Measurements from ENCODE around the gene HYAL1.
"Not testable (repeated sequence)": the region's sequence is repeated elsewhere in the genome, so short reads cannot be mapped to it uniquely, and the experiment has no call there.

HYAL1 gene

DNA sequence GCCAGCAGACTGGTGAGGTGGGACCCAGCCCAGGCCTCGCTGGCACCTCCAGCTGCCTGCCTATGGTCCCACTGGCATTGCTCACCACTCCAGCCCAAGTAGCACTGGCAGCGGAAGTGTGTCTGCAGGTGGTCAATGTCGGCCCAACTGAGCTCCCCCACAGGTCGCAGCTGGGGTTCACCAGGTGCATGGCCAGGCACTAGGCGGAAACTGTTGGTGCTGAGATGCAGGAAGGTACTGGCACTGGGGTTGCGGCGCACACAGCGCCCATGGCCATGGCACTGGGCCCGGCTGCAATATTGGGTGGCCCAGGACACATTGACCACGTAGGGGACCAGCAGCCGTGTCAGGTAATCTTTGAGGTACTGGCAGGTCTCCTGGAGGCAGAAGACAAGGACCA lies 14.8 kb upstream of the HYAL1 start:
- DNase-seq, result no peak

DNA sequence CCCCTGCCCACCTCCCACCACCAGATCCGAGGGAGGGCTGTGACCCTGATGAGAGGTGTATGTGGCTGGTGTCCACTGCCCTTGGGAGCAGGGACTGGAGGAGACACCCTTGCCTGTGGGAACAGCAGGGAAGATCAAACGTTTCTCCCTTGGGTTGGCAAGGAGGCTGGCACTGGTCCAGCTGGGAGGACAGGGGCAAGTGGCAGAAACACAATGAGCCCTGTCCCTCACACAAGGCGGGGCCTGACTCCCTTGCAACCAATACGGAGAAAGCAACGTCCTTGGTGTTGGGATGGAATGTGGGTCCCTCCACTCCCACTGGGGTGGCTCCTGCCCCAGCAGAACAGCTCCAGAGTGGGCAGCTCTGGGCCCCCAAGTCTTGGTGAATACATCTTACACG lies 13.9 kb upstream of the HYAL1 start:
- DNase-seq, result no peak

DNA sequence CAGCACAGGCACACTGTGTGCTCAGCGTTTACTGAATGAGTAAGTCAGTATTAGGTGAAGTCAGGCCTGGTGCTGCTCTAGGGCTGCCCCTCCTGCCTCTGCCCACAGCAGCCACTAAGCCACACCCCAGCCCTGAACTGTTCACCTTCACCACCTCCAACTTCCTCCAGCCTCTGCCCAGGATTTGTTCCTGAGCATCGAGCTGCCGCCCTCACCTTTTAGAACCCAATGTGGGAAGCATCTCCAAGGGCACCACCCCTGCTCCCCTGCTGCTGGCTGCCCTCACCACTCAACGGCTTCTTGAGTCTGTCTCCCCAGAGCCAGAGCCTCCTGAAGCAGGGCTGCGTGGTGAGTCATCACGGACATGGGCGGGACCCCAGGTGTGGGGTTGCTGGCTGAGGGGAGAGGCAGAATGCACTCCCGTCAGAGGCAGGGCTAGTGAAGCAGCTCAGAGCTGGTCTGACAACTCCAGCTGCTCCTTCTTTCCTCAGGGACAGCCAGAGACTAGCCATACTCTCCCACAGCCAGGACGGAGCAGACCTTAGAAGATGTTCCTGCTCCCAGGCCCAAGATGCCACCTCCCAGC lies 13.4 kb upstream of the HYAL1 start:
- DNase-seq, result peak; percentile 16

DNA sequence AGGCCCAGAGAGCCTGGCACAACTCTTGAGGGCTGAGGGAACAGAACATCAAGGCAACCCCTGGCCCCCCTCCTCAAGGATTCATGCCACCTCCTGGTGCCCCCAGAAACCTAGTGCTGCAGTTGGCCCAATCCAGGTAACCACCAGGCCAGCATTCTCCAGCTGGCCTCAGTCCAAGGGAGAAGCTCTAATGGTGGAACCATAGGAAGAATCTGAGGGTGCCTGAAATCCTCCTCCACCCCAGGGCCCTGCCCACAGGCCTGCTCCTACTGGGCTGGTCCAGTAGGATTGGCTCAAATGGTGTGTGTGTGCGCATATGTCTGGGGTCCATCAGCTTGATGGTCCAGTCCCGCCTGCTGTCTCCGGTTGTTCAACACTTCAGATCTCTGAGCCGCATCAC lies 11.4 kb upstream of the HYAL1 start:
- no peak for DNase-seq

DNA sequence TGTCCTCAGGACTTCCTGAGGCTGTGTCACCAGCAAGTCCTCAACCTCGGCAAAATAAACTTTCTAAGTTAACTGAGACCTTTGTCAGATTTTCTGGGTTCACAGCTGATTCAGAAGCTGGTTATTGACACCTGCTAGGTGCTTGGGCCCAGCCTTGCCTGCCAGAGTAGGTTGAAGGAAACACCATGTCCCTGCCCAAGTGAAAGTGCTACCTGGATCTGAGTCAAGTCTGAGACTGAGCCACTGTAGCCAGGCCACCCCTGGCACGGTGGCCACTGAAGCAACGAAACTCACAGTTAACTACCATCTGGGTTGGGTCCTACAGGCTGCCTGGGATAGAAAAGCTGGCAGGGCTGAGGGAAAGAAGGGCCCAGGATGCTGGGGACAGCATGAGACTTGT lies 11.0 kb upstream of the HYAL1 start:
- DNase-seq, result no peak

DNA sequence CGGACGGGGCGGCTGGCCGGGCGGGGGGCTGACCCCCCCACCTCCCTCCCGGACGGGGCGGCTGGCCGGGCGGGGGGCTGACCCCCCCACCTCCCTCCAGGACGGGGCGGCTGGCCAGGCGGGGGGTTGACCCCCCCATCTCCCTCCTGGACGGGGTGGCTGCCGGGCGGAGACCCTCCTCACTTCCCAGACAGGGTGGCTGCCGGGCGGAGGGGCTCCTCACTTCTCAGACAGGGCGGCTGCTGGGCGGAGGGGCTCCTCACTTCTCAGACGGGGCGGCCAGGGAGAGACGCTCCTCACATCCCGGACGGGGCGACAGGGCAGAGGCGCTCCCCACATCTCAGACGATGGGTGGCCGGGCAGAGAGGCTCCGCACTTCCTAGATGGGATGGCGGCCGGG lies 8.7 kb upstream of the HYAL1 start:
- DNase-seq, result not testable (repeated sequence)

DNA sequence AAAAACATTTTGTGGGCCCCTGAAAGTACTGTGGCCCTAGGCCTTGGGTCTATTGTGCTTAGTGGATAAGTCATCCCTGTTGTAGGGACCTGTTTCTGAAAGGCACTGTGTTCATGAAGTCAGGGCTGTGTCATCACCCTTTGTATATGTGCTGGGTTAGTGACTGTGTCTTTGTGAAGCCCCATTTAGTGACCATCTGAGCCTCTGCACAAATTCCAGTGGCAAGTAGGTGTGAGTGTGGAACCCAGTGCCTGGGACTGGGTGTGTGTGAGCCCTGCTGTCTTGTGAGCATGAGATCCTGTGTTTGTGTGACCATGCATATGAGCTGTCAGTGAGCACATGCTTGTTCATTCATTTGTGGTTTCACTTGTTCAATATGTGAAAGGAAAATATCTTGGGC lies 1.2 kb upstream of the HYAL1 start:
- no peak for DNase-seq

DNA sequence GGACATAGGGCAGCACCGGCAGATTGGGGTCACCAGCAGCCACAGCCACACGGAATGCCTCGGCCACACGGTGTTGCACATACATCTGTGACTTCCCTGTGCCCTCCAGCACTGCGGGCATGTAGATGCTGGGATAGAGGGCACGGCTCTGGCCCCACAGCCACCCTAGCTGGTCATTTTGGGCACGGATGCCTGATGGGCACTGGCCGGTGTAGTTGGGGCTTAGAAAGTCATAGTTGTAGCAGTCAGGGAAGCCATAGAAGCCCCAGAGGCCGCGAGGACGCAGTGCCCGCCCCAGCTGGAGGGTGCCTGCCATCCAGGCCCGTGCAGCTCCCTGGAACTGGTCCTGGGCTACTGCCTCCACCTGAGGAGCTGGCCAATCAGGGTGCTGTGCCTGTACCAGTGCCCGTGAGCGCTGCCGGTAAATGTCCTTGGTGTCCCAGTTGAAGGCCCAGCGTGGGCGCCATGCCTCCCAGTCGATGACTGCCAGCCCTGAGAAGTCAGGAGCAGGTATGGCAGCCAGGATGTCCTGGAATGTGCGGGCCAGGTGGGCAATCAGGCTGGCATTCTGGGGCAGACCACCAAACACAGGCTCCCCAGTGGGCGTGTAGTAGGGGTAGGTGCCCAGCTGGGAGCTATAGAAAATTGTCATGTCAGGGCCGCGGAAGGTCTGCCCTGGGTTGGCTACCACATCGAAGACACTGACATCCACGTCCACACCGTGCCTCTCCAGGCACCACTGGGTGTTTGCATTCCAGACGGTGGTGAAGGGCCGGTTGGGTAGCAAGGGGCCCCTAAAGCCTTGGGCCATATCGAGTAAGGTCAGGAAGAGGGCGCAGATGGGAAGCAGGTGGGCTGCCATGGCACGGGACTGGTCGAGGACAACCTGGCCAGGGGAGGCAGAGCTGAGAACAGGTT lies 1.0 kb downstream of the HYAL1 start:
- no peak for DNase-seq

DNA sequence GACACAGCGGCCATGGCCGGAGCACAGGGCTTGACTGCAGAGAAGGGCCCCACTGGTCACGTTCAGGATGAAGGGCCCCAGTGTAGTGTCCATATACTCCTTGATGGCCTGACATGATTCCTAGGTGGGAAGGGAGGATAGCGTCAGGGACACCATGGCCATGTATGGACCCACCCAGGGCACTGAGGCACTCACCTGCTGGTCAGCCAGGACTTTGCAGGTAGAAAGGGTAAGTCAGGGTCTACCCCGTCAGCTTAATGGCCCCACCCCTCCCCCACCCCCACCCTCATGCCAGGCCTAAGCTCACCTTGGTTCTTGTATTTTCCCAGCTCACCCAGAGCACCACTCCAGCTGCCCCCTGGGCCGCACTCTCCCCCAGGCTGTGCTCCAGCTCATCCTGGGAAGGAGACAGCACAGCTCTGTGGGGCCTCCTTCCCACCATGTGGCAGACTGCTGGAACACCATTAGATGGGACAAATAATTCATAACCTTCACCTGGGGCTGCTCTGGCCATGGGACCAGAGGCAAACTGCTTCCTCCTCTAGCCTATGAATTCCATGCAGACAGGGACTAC lies 2.6 kb downstream of the HYAL1 start:
- DNase-seq, result no peak

DNA sequence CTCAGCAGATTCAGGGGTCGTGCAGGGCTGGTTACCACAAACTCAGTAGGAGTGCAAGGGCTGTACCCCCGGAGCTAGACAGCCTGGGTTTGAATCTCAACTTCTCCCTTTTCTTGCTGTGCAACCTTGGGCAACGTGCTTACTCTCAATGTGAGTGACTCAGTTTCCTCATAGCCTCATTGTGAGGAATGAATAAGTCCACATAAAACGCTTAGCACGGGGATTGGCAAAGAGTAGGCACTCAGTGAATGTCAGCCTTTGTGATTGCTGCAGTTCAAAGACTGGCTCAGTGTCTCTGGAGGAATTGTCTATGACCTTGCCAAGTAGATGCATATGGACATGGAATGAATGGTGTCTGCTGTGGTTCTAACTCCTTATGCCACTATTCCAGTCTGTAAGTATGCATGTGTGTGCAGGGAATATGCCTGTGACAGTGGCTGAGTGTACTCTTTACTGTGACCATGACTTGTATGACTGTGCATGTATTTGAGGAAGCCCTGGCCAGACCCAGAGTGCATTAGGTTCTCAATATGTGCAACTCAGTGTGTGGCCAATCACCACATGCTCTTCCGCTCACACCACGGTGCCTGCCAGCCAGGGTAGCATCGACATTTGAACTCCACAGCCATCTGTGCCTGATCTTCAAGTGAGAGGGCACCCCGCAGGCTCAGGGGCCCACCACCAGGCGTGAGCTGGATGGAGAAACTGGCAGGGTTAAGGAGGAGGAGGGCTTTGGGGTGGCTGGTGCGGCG lies 3.3 kb downstream of the HYAL1 start:
- no peak for DNase-seq

DNA sequence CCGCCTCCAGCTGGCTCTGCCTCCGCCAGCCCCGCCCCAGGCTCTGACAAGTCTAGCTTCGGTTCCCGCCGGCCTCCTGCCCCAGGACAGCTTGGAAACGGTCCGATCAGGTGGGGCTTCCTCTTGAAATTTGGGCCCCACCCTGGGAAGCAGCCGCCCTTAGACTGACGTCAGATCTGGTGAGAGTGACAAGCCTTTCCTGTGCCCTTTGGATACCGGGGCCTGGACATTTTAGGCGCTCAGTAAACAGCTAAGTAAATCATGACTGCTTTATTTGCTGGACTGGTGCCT lies 3.8 kb downstream of the HYAL1 start:
- no peak for DNase-seq

DNA sequence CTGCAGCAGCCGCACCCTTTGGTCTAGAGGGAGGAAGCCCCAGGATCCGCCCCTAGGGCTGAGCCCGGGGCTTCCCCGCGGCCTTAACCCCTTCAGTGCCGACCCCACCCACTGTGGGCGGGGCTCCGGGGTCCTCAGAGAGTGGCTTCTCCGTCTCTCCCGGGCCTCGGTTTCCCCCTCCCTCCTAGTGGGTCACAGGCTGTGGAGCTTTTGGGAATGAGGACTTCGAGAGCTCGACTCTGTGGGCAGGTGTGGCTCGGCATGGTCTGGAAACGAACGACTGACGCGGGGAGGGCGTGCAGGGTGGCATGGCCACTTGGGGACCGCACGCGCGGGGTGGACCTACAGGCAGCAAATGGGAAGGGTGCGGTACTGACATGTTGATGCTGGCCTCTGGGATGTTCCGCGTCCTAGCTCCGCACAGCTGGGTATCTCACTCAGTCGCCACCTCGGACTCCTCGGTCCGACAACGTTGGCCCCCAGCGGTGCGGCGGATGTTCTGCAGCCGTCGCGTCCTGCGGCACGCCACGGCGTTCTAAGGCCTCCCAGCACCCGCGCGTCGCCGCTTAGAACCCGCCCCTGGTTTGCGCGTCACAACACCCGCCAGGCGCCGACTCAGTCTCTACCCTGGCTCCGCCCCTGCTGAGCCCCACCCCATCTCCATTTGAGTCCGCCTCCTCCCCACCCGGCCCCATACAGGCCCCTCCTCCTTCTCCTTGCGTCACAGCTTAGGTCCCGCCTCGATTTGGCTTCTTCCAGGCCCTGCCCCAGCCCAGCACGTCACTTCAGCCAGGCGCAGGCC lies 4.3 kb downstream of the HYAL1 start, which contains the start of the genes HYAL3 and NAA80:
TSS of gene HYAL3 (minus strand) at position 570 of the 802 bp plus-strand sequence. CDS start 3,803 bp downstream, outside the sequence.
TSS of gene NAA80 (minus strand) at position 570 of the 802 bp plus-strand sequence. CDS start 1,942 bp downstream, outside the sequence.
- peak; percentile 93 for DNase-seq

DNA sequence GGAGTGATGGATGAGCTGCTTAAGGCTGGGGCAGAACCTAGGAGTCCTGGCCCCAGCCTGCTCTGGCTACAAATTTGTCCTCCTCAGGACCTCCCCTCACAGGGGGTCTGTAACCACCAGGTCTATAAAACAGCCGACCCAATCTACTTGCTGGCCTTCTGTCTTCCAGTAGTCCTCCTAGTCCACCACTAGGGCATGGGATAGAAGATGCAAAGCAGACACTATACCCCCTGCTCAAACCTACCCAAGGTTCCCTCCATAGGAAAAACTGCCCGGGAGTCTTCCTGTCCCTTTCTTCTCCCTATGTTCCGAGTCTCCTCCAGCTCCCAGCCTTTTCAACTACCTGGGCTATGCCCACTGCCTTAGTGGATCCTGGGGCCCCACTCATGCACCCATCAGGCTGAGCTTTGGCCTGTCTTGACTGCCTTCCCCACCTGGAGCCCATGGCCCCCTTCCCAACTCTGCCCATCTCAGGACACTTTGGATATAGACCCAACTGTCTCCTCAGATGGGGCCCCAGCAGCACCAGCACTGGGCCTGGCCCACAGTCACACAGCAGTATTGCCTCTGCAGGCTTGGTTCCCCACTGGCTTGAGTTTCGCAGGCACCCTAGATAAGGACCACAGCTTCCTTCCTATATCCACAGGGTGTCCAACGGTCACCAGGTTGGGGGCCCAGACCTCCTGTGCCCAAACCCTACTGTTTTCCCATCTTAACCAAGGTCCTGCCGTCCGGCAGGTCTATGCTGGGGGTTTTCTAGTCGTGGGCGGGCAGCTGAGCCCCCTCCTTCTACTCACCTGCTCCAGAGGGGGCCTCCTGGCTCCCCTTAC lies 5.3 kb downstream of the HYAL1 start:
- DNase-seq, result no peak

DNA sequence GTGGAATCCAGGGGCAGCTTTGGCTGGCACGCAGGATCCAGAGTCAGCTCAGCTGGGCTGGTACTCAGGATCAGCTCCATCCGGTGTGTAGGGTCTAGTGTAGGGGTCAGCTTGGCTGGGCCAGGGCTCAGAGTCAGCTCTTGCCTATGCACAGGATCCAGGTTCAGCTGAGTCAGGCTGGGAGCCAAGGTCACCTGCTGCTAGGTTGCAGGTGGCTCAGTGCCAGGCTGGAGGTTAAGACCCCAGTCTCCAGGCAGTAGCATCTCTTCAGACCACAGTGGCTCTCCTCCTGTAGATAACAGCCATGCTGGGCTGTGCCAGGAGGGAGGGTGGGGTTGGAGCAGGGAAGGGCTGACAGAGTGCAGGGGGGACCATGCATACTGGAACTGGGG lies 6.0 kb downstream of the HYAL1 start:
- no peak for DNase-seq

DNA sequence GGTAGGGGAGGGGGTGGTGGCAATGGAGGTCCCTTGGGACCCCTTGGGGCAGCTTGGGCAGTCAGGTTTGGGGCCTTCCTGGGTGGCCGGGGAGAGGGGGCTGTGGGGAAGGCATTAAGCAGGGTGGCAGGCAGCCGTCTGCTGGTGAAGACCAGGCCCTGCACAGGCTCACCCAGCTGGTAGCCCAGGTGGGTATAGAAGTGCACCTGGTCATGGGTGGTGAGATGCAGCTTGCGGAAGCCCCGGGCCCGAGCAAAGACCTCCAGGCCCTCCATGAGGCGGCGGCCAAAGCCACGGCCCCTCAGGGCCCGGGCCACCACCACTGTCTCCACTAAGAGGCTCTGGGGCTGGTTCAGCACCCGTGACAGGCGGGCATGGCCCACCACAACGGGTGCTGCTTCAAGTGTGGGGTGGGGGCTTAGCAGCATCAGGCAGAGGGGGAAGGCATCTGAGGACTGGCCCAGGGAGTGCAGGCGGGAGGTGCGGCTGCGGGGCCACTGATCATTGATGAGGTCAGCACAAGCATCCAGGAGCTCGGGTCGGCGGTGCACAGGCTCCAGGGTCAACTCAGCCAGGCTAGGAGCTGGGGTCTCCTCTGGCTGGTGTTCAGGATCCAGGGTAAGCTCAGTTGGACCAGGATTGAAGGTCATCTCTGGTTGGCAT lies 6.5 kb downstream of the HYAL1 start:
- no peak for DNase-seq

DNA sequence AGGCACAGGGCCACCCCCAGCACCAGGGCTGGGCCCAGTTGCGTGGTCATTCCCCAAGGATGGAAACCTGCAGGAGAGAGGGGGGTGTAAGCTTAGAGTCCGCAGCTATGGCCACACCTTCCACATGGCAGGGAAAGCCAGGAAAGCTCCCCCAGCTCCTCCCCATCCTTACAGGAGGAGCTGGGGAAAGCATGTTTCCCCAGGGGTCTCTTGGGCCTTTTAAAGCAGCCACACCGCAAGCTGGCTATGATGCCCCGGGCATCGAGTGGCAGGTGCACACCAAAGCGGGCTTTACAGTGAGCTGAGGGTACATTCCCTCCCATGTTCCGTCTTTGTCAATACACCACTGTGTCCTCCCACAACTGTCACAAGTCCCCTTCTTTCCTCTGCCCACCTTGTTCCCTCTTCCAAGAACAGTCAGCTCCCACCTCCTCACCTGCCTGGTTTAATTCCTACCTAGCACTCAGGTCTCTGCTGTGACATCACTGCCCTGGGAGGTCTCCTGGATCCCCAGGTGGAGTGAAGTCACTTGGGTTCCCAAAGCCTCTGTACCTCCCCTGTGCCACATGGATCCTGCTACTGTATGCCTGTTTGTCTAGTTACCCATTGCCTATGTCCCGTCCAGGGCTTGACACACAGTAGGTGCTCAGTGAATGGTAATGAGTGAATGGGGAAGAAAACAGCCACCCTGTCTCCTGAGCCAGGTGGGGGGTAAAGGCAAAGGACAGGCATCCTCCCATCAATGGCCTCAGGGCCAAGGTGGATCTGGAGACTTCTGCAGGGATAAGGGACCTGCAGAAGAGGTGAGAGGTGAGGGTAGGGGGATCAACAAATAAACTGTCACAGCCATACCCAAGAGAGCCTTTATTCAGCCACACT lies 7.6 kb downstream of the HYAL1 start:
- no peak for DNase-seq

DNA sequence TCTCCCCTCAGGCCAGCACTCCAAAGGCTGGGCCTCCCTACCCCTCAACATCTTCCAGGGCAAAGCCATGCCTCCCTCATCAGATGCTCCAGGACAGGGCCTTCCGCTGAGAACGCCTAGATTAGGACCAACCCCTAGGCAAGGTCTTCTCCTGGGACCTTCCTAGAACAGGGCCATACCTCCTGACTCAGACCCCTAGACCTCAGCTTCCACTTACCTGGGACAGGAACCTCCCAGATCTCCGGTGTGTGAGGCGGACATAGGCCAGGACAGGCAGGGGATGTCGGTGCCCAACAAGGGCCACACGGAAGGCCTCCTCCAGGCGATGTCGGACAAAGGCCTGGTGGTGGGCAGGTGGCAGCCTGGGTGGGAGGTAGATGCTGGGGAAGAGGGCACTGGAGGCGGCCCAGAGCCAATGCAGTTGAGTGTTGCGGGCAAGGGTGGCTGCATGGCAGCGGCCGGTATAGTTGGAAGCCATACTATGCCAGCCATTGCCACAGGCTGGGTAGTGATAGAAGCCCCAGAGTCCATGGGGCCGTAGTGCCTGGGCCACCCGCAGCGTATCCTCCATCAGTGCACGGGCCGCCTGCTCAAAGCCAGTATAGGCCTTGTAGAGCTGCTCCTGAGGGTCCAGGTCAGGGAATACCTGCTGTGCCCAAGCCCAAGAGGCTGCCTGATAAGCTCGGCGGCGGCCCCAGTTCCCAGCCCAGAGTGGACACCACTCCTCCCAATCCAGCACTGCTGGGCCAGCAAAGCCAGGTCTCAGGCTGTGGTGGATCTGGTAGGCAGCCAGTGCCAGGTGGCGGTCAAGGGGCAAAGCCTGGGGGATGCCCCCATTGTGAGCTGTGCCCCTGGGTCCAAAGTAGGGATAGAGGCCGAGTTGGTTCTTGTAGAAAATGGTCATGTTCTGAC lies 8.6 kb downstream of the HYAL1 start:
- DNase-seq, result no peak

DNA sequence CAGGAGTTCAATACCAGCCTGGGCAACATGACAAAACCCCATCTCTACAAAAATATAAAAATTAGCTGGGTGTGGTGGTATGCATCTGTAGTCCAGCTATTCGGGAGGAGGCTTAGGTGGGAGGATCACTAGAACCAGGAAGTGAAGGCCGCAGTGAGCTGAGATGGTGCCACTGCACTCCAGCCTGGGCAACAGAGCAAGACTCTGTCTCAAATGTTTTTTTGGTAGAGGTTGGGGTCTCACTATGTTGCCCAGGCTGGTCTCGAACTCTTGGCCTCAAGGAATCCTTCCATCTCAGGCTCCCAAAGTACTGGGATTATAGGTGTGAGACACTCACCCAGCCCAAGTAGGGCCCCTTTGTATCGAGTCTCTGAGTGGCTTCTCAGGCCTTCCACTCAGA lies 9.3 kb downstream of the HYAL1 start:
- DNase-seq, result no peak

Measured in NCI-H2171 (cell line).